HL-60 (cell line): ENCODE measurements around the gene RMND5B.

Experiments used
- DNase-seq, 2 experiments: peaks; one replicate each; pipeline ENCODE4 v3.0.0-alpha.2; 2010 to 2020; ENCODE audit warnings: low read depth in 1 of 2, low spot score in 1 of 2
- H3K27ac ChIP-seq: fragments of 250-450 bp; sonication (Bioruptor Pico); replicated peaks from 2 replicates; pipeline ENCODE4 v1.5.1; 2020; ENCODE audit warnings: mild to moderate bottlenecking, moderate library complexity
- H3K27me3 ChIP-seq: fragments of 250-450 bp; sonication (Bioruptor Pico); 2 replicates; pipeline ENCODE4 v1.5.1; 2021; ENCODE audit warnings: mild to moderate bottlenecking, moderate library complexity; ENCODE audit not compliant: insufficient read depth, poor library complexity, severe bottlenecking
- H3K4me3 ChIP-seq: replicated peaks from 2 replicates; pipeline ENCODE4 v1.5.1; 2011; ENCODE audit warnings: mild to moderate bottlenecking, control low read depth, low read length; ENCODE audit not compliant: insufficient read depth
- GABPA ChIP-seq: IDR thresholded peaks from 2 replicates; pipeline ENCODE4 v1.6.1; 2012; ENCODE audit warnings: low read depth
- POLR2AphosphoS5 ChIP-seq: IDR thresholded peaks from 2 replicates; pipeline ENCODE4 v1.6.1; 2012; ENCODE audit warnings: low read depth
- REST ChIP-seq: IDR thresholded peaks from 2 replicates; pipeline ENCODE4 v1.6.1; 2012; ENCODE audit warnings: low read depth; ENCODE audit not compliant: insufficient replicate concordance
- SPI1 ChIP-seq: IDR thresholded peaks from 2 replicates; pipeline ENCODE4 v1.6.1; 2012; ENCODE audit warnings: low read depth, mild to moderate bottlenecking, borderline replicate concordance
- TF ChIP-seq, protein P1 (sequence below): IDR thresholded peaks from one replicate; pipeline ENCODE4 v1.5.1; 2011; ENCODE audit warnings: low read length, control low read depth, inconsistent platforms; ENCODE audit not compliant: insufficient read depth

RMND5B gene

GRCh38 chr5:178104492-178104891 is 26.3 kb upstream of the RMND5B start:
- Histone ChIP-seq H3K27me3 (no peaks in the 10 kb centered on the region), H3K27ac (no peak overlapping the region), H3K4me3 (no peak overlapping the region)
- TF ChIP-seq REST (no peak), POLR2AphosphoS5 (no peak), GABPA (no peak), SPI1 (no peak)
- TF ChIP-seq, protein P1, sequence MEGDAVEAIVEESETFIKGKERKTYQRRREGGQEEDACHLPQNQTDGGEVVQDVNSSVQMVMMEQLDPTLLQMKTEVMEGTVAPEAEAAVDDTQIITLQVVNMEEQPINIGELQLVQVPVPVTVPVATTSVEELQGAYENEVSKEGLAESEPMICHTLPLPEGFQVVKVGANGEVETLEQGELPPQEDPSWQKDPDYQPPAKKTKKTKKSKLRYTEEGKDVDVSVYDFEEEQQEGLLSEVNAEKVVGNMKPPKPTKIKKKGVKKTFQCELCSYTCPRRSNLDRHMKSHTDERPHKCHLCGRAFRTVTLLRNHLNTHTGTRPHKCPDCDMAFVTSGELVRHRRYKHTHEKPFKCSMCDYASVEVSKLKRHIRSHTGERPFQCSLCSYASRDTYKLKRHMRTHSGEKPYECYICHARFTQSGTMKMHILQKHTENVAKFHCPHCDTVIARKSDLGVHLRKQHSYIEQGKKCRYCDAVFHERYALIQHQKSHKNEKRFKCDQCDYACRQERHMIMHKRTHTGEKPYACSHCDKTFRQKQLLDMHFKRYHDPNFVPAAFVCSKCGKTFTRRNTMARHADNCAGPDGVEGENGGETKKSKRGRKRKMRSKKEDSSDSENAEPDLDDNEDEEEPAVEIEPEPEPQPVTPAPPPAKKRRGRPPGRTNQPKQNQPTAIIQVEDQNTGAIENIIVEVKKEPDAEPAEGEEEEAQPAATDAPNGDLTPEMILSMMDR, result no peak
- DNase-seq, result no peak

- TF ChIP-seq, protein P1, result no peak
- TF ChIP-seq POLR2AphosphoS5 (no peak), SPI1 (no peak)
- Histone ChIP-seq H3K4me3 (no peak overlapping the region), H3K27me3 (peaks cover 2% of the 10 kb centered on the region), H3K27ac (no peak overlapping the region)
- DNase-seq, result no peak
Measured at GRCh38 chr5:178106086-178106485, 24.7 kb upstream of the RMND5B start.

DNA sequence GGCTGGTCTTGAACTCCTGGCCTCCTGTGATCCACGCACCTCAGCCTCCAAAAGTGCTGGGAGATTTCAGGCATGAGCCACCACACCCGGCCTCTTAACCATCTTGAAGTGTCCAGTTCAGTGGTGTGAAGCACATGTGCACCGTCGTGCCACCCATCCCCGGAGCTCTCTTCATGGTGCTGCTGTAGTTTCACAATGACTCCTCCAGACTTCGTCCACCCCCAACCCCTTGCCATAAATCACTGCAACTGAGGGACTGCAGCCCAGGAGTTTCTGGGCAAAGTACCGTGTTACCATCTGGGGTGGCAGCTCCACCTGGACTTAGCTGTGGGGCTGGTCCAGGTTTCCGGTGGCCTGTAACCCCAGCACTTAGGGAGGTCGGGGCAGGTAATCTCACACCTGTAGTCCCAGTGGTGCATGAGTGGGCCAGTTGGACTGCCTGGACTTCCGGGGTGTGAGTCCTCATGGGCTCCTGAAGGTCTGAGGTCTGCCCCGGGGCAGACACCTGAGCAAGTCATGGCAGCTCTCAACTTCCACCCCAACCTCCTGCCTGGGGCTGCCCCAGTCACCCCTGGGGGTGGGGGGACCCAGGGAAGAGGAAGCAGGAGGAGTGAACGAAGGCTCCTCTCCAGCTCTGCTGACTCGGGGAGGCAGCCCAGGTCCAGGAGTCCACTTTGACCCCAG is 24.1 kb upstream of the RMND5B start:
- peaks cover 2% of the 10 kb centered on the region for H3K27me3 ChIP-seq
- DNase-seq, result no peak
- H3K27ac ChIP-seq, result no peak overlapping the region
- TF ChIP-seq SPI1 (no peak), REST (no peak), GABPA (no peak), POLR2AphosphoS5 (no peak)
- TF ChIP-seq, protein P1, result no peak
- H3K4me3 ChIP-seq, result no peak overlapping the region

DNA sequence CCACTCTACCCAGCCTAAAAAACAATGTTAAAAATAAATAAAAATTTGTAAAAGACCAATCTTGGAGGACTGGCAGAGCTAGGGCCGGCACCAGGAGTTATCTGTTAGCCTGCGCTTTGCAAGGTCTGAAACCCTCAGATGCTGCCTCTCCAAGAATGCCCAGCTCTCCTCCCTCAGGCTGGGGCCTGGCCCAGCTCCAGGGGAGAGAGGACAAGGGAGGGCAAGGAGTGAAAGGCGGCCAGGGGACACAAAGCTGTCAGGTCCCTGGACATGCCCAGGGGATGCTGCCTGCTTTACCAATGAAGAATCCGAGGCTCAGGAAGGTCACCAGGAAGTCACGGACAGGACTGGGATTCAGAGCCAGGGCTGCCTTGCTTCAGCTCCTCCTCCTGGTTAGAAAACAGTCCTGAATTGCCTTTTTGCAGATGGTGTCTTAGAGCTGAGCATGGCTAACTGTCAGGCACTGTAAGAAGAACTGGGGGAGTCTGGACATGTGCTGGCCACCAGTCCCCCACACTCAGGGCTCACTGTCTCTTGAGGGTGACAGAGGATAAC is 23.0 kb upstream of the RMND5B start:
- TF ChIP-seq POLR2AphosphoS5 (no peak), REST (no peak), SPI1 (no peak), GABPA (no peak)
- TF ChIP-seq, protein P1, result no peak
- H3K27me3 ChIP-seq, result peaks cover 11% of the 10 kb centered on the region
- no peak overlapping the region for H3K27ac ChIP-seq
- H3K4me3 ChIP-seq, result no peak overlapping the region
- DNase-seq, result no peak
